ENCODE data around the gene NAT16. TPM values are rescaled to one million over a fixed set of nuclear protein-coding genes. Genes with fewer than 3 reads are reported as not detected.
"Not testable (repeated sequence)": the region's sequence is repeated elsewhere in the genome, so short reads cannot be mapped to it uniquely, and the experiment has no call there.

The NAT16 gene
- total RNA-seq, 1 donor, result not detected

- Histone ChIP-seq H3K27ac (ENCODE audit: low read depth, low read length) (peak overlapping the region; percentile 64), H3K9me3 (ENCODE audit: low read depth, low read length) (no peaks in the 10 kb centered on the region), H3K79me2 (ENCODE audit: insufficient read depth, low read length) (no peaks in the 10 kb centered on the region), H2AFZ (ENCODE audit: low read length) (no peak overlapping the region), H3K4me1 (ENCODE audit: insufficient read depth, low read length) (peaks cover 47% of the 10 kb centered on the region), H3K36me3 (ENCODE audit: insufficient read depth, low read length) (peaks cover 77% of the 10 kb centered on the region), H3K27me3 (ENCODE audit: insufficient read depth, low read length) (no peaks in the 10 kb centered on the region), H4K20me1 (ENCODE audit: insufficient read depth, low read length) (peaks cover 42% of the 10 kb centered on the region), H3K4me3 (ENCODE audit: insufficient read depth, low read length) (peak overlapping the region; percentile 54), H3K4me2 (ENCODE audit: insufficient read depth, low read length) (peak overlapping the region; percentile 54)
- peak; percentile 48 for DNase-seq (ENCODE audit: insufficient read length, low spot score, missing footprints)
- TF ChIP-seq, protein P1, sequence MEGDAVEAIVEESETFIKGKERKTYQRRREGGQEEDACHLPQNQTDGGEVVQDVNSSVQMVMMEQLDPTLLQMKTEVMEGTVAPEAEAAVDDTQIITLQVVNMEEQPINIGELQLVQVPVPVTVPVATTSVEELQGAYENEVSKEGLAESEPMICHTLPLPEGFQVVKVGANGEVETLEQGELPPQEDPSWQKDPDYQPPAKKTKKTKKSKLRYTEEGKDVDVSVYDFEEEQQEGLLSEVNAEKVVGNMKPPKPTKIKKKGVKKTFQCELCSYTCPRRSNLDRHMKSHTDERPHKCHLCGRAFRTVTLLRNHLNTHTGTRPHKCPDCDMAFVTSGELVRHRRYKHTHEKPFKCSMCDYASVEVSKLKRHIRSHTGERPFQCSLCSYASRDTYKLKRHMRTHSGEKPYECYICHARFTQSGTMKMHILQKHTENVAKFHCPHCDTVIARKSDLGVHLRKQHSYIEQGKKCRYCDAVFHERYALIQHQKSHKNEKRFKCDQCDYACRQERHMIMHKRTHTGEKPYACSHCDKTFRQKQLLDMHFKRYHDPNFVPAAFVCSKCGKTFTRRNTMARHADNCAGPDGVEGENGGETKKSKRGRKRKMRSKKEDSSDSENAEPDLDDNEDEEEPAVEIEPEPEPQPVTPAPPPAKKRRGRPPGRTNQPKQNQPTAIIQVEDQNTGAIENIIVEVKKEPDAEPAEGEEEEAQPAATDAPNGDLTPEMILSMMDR (IDR thresholded peaks at IDR 0.05; ENCODE audit: extremely low read depth, low read depth, low read length), result no peak
Measured at GRCh38 chr7:101134399-101134980, 45.6 kb downstream of the NAT16 start.

GRCh38 chr7:101133621-101134398 is 46.3 kb downstream of the NAT16 start:
- DNase-seq (ENCODE audit: insufficient read length, low spot score, missing footprints), result peak; percentile 56
- peaks cover 78% of the 10 kb centered on the region for H3K36me3 ChIP-seq (ENCODE audit: insufficient read depth, low read length)
- H3K79me2 ChIP-seq (ENCODE audit: insufficient read depth, low read length), result no peaks in the 10 kb centered on the region
- H4K20me1 ChIP-seq (ENCODE audit: insufficient read depth, low read length), result peaks cover 42% of the 10 kb centered on the region
- no peaks in the 10 kb centered on the region for H3K9me3 ChIP-seq (ENCODE audit: low read depth, low read length)
- H3K27ac ChIP-seq (ENCODE audit: low read depth, low read length), result peak overlapping the region; percentile 64
- peaks cover 46% of the 10 kb centered on the region for H3K4me1 ChIP-seq (ENCODE audit: insufficient read depth, low read length)
- H3K4me3 ChIP-seq (ENCODE audit: insufficient read depth, low read length), result peak overlapping the region; percentile 54
- peak overlapping the region; percentile 54 for H3K4me2 ChIP-seq (ENCODE audit: insufficient read depth, low read length)
- no peak overlapping the region for H2AFZ ChIP-seq (ENCODE audit: low read length)
- no peaks in the 10 kb centered on the region for H3K27me3 ChIP-seq (ENCODE audit: insufficient read depth, low read length)
- TF ChIP-seq, protein P1 (IDR thresholded peaks at IDR 0.05; ENCODE audit: extremely low read depth, low read depth, low read length), result no peak

- Histone ChIP-seq H3K4me3 (ENCODE audit: insufficient read depth, low read length) (peak overlapping the region; percentile 54), H3K36me3 (ENCODE audit: insufficient read depth, low read length) (peaks cover 84% of the 10 kb centered on the region), H3K4me2 (ENCODE audit: insufficient read depth, low read length) (peak overlapping the region; percentile 54), H3K27ac (ENCODE audit: low read depth, low read length) (peak overlapping the region; percentile 64), H4K20me1 (ENCODE audit: insufficient read depth, low read length) (peaks cover 49% of the 10 kb centered on the region), H3K4me1 (ENCODE audit: insufficient read depth, low read length) (peaks cover 50% of the 10 kb centered on the region)
- not testable (repeated sequence) for H3K9me3 ChIP-seq (ENCODE audit: low read depth, low read length); H3K79me2 ChIP-seq (ENCODE audit: insufficient read depth, low read length); H2AFZ ChIP-seq (ENCODE audit: low read length); DNase-seq (ENCODE audit: insufficient read length, low spot score, missing footprints); H3K27me3 ChIP-seq (ENCODE audit: insufficient read depth, low read length)
Measured at GRCh38 chr7:101132626-101133600, 47.2 kb downstream of the NAT16 start.

GRCh38 chr7:101129603-101130117 is 50.4 kb downstream of the NAT16 start:
- H3K4me3 ChIP-seq (ENCODE audit: insufficient read depth, low read length), result peak overlapping the region; percentile 82
- TF ChIP-seq, protein P1 (IDR thresholded peaks at IDR 0.05; ENCODE audit: extremely low read depth, low read depth, low read length), result no peak
- H3K36me3 ChIP-seq (ENCODE audit: insufficient read depth, low read length), result peaks cover 62% of the 10 kb centered on the region
- no peak for DNase-seq (ENCODE audit: insufficient read length, low spot score, missing footprints)
- H3K4me2 ChIP-seq (ENCODE audit: insufficient read depth, low read length), result peak overlapping the region; percentile 98
- H3K27me3 ChIP-seq (ENCODE audit: insufficient read depth, low read length), result no peaks in the 10 kb centered on the region
- H3K9me3 ChIP-seq (ENCODE audit: low read depth, low read length), result no peaks in the 10 kb centered on the region
- H4K20me1 ChIP-seq (ENCODE audit: insufficient read depth, low read length), result peaks cover 46% of the 10 kb centered on the region
- H3K4me1 ChIP-seq (ENCODE audit: insufficient read depth, low read length), result peaks cover 58% of the 10 kb centered on the region
- H3K79me2 ChIP-seq (ENCODE audit: insufficient read depth, low read length), result peaks cover 19% of the 10 kb centered on the region
- H3K27ac ChIP-seq (ENCODE audit: low read depth, low read length), result peak overlapping the region; percentile 98
- H2AFZ ChIP-seq (ENCODE audit: low read length), result no peak overlapping the region

Measured in osteoblast (primary cell).